HL-60 (cell line): ENCODE data around the gene NQO2.

Experiments
- DNase-seq, 2 experiments: peaks; one replicate each; pipeline ENCODE4 v3.0.0-alpha.2; 2010 to 2020; ENCODE audit warnings: low read depth in 1 of 2, low spot score in 1 of 2
- H3K27ac ChIP-seq: fragments of 250-450 bp; sonication (Bioruptor Pico); replicated peaks from 2 replicates; pipeline ENCODE4 v1.5.1; 2020; ENCODE audit warnings: mild to moderate bottlenecking, moderate library complexity
- H3K27me3 ChIP-seq: fragments of 250-450 bp; sonication (Bioruptor Pico); 2 replicates; pipeline ENCODE4 v1.5.1; 2021; ENCODE audit warnings: mild to moderate bottlenecking, moderate library complexity; ENCODE audit not compliant: insufficient read depth, poor library complexity, severe bottlenecking
- H3K4me3 ChIP-seq: replicated peaks from 2 replicates; pipeline ENCODE4 v1.5.1; 2011; ENCODE audit warnings: mild to moderate bottlenecking, control low read depth, low read length; ENCODE audit not compliant: insufficient read depth
- CTCF ChIP-seq: IDR thresholded peaks from one replicate; pipeline ENCODE4 v1.5.1; 2011; ENCODE audit warnings: low read length, control low read depth, inconsistent platforms; ENCODE audit not compliant: insufficient read depth
- GABPA ChIP-seq: IDR thresholded peaks from 2 replicates; pipeline ENCODE4 v1.6.1; 2012; ENCODE audit warnings: low read depth
- POLR2AphosphoS5 ChIP-seq: IDR thresholded peaks from 2 replicates; pipeline ENCODE4 v1.6.1; 2012; ENCODE audit warnings: low read depth
- REST ChIP-seq: IDR thresholded peaks from 2 replicates; pipeline ENCODE4 v1.6.1; 2012; ENCODE audit warnings: low read depth; ENCODE audit not compliant: insufficient replicate concordance
- SPI1 ChIP-seq: IDR thresholded peaks from 2 replicates; pipeline ENCODE4 v1.6.1; 2012; ENCODE audit warnings: low read depth, mild to moderate bottlenecking, borderline replicate concordance

NQO2 gene

DNA sequence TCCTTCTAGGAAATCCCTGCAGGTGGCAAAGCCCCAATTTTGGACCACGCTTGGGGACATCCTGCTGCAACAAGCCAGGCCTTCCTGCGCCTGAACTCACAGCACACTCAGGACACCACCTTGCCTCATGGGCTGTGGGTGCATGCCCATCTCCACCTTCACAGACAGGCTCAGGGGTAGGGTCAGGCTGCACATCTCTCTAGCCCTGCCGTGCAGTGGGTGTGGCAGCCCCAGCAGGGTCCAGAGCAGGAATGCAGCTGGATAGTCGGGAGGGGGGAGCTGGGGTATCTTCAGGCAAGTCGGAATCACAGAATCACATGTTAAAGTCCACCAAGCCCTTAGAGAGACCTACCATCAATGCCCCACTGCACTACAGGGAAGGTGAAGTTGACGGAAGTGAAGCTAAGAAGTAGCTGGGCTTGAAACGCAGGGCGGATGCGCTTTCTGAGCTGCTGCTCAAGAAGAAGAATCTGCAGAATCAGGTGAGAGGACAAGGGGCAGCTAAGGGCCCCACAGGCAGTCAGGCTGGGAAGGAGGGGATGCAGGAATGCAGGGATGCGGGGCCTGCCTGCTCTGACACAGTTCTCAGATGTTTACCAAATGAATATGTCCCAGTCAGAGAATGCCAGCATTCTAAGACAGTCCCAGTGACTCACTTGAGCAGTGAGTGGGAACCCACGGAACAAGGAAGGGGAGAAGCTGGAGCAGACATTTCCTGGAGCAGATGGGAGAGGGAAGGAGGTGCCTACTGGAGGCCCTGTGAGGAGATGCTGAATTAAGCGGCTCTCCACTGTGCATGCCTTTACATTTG is 39.6 kb upstream of the NQO2 start:
- DNase-seq, result no peak
- H3K27ac ChIP-seq, result no peak overlapping the region
- no peaks in the 10 kb centered on the region for H3K27me3 ChIP-seq
- no peak overlapping the region for H3K4me3 ChIP-seq
- TF ChIP-seq REST (no peak), GABPA (no peak), CTCF (no peak), POLR2AphosphoS5 (no peak), SPI1 (no peak)

GRCh38 chr6:2960935-2961334 is 38.8 kb upstream of the NQO2 start:
- TF ChIP-seq REST, result no peak
- TF ChIP-seq CTCF, result no peak
- no peak for TF ChIP-seq POLR2AphosphoS5
- TF ChIP-seq SPI1, result no peak
- no peak for TF ChIP-seq GABPA
- no peak overlapping the region for H3K27ac ChIP-seq
- H3K27me3 ChIP-seq, result no peaks in the 10 kb centered on the region
- no peak overlapping the region for H3K4me3 ChIP-seq
- DNase-seq, result no peak

- no peak overlapping the region for H3K4me3 ChIP-seq
- no peaks in the 10 kb centered on the region for H3K27me3 ChIP-seq
- TF ChIP-seq POLR2AphosphoS5 (no peak), REST (no peak), CTCF (no peak), SPI1 (no peak), GABPA (no peak)
- no peak overlapping the region for H3K27ac ChIP-seq
- DNase-seq, result no peak
Measured at GRCh38 chr6:2961506-2961905, 38.2 kb upstream of the NQO2 start.
